A549 (cell line): ENCODE results near the gene SPIRE1. TPM values are rescaled to one million over a fixed set of nuclear protein-coding genes. Genes with fewer than 3 reads are reported as not detected.

Experiments used
- ATAC-seq, 2 experiments: fragments of 200-7000 bp in 1 of 2; fragments of >200 bp in 1 of 2; cut with Nextera tagmentation in 1 of 2; cut with Tn5 transposase in 1 of 2; 3 replicates each; pipeline versions ENCODE4 v1.8.0 to v1.9.1; 2018 to 2020; ENCODE audit warnings: mild to moderate bottlenecking in 1 of 2, moderate library complexity in 1 of 2
- CTCF ChIA-PET: fragments of 300-600 bp; sonication (Branson Sonifier 250); formaldehyde crosslinking; extraction: SDS; loops from one replicate; lab custom pipeline; 2021; ENCODE audit warnings: antibody characterized with exemption, inconsistent platforms; lab: Yijun Ruan, JAX
- POLR2A ChIA-PET: fragments of 350-600 bp; formaldehyde crosslinking; extraction: SDS; loops from one replicate; lab custom pipeline; 2021; ENCODE audit warnings: antibody characterized with exemption, inconsistent platforms; lab: Yijun Ruan, JAX
- DNase-seq, 2 experiments: peaks; one replicate each; pipeline versions ENCODE4 v3.0.0 to v3.0.0-alpha.2; 2011 to 2016; ENCODE audit warnings: low read depth in 1 of 2, low spot score in 1 of 2
- FAIRE-seq: peaks from 2 replicates; lab custom pipeline; 2011; peaks lifted over from hg19 to GRCh38; lab: Jason Lieb, UNC
- H3K27ac ChIP-seq, 2 experiments: fragments of >200 bp; sonication (Bioruptor Twin); formaldehyde crosslinking; 3 replicates each; pipeline ENCODE4 v1.5.1; 2016 to 2017
- H3K4me1 ChIP-seq: fragments of >200 bp; sonication (Bioruptor Twin); formaldehyde crosslinking; 3 replicates; pipeline ENCODE4 v1.6.1; 2016
- H3K4me2 ChIP-seq: fragments of >200 bp; sonication (Bioruptor Twin); formaldehyde crosslinking; 3 replicates; pipeline ENCODE4 v1.6.1; 2016
- H3K4me3 ChIP-seq: fragments of >200 bp; sonication (Bioruptor Twin); formaldehyde crosslinking; 3 replicates; pipeline ENCODE4 v1.5.1; 2016
- H3K9me3 ChIP-seq: fragments of >200 bp; sonication (Bioruptor Twin); formaldehyde crosslinking; 3 replicates; pipeline ENCODE4 v1.6.1; 2016
- CEBPB ChIP-seq, 2 experiments: fragments of >200 bp in 1 of 2; sonication (Bioruptor Twin) in 1 of 2; formaldehyde crosslinking in 1 of 2; IDR thresholded peaks; 2 replicates each; pipeline ENCODE4 v1.6.1; 2012 to 2016
- CHD4 ChIP-seq: fragments of 200-600 bp; sonication (generic); IDR thresholded peaks from 2 replicates; pipeline ENCODE4 v1.6.1; 2016; ENCODE audit warnings: antibody characterized with exemption, mild to moderate bottlenecking, borderline replicate concordance
- CTCF ChIP-seq: fragments of >200 bp; sonication (Bioruptor Twin); formaldehyde crosslinking; IDR thresholded peaks from 3 replicates; pipeline ENCODE4 v1.5.1; 2016
- E2F6 ChIP-seq: IDR thresholded peaks from 2 replicates; pipeline ENCODE4 v1.6.1; 2012; ENCODE audit warnings: low read depth, borderline replicate concordance
- EP300 ChIP-seq, 2 experiments: fragments of >200 bp; sonication (Bioruptor Twin); formaldehyde crosslinking; IDR thresholded peaks; 2 replicates in 1 of 2; 3 replicates in 1 of 2; pipeline ENCODE4 v1.6.1; 2016 to 2017
- GATA3 ChIP-seq: IDR thresholded peaks from 2 replicates; pipeline ENCODE4 v1.6.1; 2012; ENCODE audit warnings: borderline replicate concordance
- HOXA7 ChIP-seq: fragments of 250-450 bp; sonication (Bioruptor Pico); IDR thresholded peaks from 2 replicates; pipeline ENCODE4 v1.5.0; 2020; ENCODE audit warnings: mild to moderate bottlenecking, moderate library complexity
- JUN ChIP-seq, 2 experiments: fragments of >200 bp; sonication (Bioruptor Twin); formaldehyde crosslinking; IDR thresholded peaks; 2 replicates in 1 of 2; 3 replicates in 1 of 2; pipeline ENCODE4 v1.6.1; 2016 to 2017
- KDM1A ChIP-seq: fragments of 200-600 bp; sonication (generic); IDR thresholded peaks from 2 replicates; pipeline ENCODE4 v1.6.1; 2016; ENCODE audit warnings: low read depth, mild to moderate bottlenecking
- KDM5A ChIP-seq: fragments of 200-600 bp; sonication (generic); IDR thresholded peaks from 2 replicates; pipeline ENCODE4 v1.6.1; 2016; ENCODE audit warnings: antibody characterized with exemption, mild to moderate bottlenecking
- MAFK ChIP-seq: fragments of 450-650 bp; IDR thresholded peaks from 2 replicates; pipeline ENCODE4 v1.6.1; 2014; ENCODE audit not compliant: partially characterized antibody
- MAX ChIP-seq: IDR thresholded peaks from 2 replicates; pipeline ENCODE4 v1.6.1; 2012
- PBX3 ChIP-seq: IDR thresholded peaks from 2 replicates; pipeline ENCODE4 v1.6.1; 2012
- POLR2AphosphoS2 ChIP-seq: conservative IDR thresholded peaks from 2 replicates; pipeline ENCODE4 v1.6.1; 2012; ENCODE audit warnings: low read length, improper control_type of control experiment, inconsistent platforms
- RAD21 ChIP-seq, 2 experiments: fragments of >200 bp in 1 of 2; sonication (Bioruptor Twin) in 1 of 2; formaldehyde crosslinking in 1 of 2; IDR thresholded peaks in 1 of 2; conservative IDR thresholded peaks in 1 of 2; 2 replicates in 1 of 2; 3 replicates in 1 of 2; pipeline ENCODE4 v1.6.1; 2012 to 2018; ENCODE audit warnings: inconsistent platforms in 1 of 2
- RARB ChIP-seq: fragments of 250-450 bp; sonication (Bioruptor Pico); IDR thresholded peaks from 2 replicates; pipeline ENCODE4 v1.8.0; 2021; ENCODE audit warnings: mild to moderate bottlenecking, moderate library complexity
- RNF2 ChIP-seq: fragments of 200-600 bp; sonication (generic); IDR thresholded peaks from 2 replicates; pipeline ENCODE4 v1.6.1; 2016; ENCODE audit warnings: low read depth, mild to moderate bottlenecking, antibody characterized with exemption, moderate library complexity, borderline replicate concordance
- SREBF2 ChIP-seq: fragments of 450-650 bp; IDR thresholded peaks from 2 replicates; pipeline ENCODE4 v1.6.1; 2014; ENCODE audit warnings: mild to moderate bottlenecking, moderate library complexity
- ZC3H11A ChIP-seq: fragments of 450-650 bp; IDR thresholded peaks from 2 replicates; pipeline ENCODE4 v1.6.1; 2014; ENCODE audit warnings: antibody characterized with exemption, mild to moderate bottlenecking
- ZFP36 ChIP-seq: fragments of 450-650 bp; IDR thresholded peaks from 2 replicates; pipeline ENCODE4 v1.6.1; 2014; ENCODE audit warnings: borderline replicate concordance; ENCODE audit not compliant: partially characterized antibody
- WGBS: methylation state at CpG from one replicate; pipeline ENCODE4 v1.1.6; 2017; ENCODE audit errors: missing lambda C conversion rate; 5-methylcytosine and 5-hydroxymethylcytosine counted together
- polyA plus RNA-seq, 4 experiments: library from polyadenylated mRNA; depleted of rRNA in 3 of 4; stranded (reverse); fragments of >200 nt; fragmentation: RNase III in 1 of 4; extraction: RNeasy Plus Mini Kit Qiagen cat#74134 plus additional on column Dnase treatment in 1 of 4; gene quantifications; 2 replicates in 3 of 4; 3 replicates in 1 of 4; pipeline ENCODE4 v1.2.3, GENCODE V29; 2011 to 2017
- TF ChIP-seq, protein P1 (sequence below): fragments of 150-350 bp; IDR thresholded peaks from 2 replicates; pipeline ENCODE4 v1.6.1; 2014; ENCODE audit warnings: low read depth, mild to moderate bottlenecking, low read length

Gene SPIRE1
- polyA plus RNA-seq, 2 of the 4 experiments (the other 2 are of a cell fraction) = 8.3 to 29.4 TPM

DNA sequence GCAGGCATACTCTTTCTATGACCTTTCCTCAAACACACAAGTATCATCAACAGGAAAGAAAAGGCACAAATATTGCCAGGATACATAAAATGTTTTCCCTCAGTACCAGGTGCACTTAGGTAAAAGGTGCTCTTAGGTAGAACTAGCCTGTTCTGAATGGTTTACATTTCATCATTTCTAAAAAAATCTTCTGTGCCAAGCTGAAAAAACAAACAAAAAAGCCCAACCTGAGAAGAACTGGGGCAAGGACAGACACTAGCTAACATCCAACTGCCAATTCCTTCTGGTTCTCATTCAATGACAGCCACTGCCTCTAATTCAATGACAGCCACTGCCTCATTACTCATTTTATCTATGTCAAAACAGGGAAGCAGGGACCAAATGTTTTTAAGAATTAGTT is 68.5 kb downstream of the SPIRE1 start (continued):
- TF ChIP-seq POLR2AphosphoS2 (no peak), E2F6 (no peak)

- no peak for ATAC-seq
- Histone ChIP-seq H3K9me3 (no peaks in the 10 kb centered on the region), H3K4me3 (no peak overlapping the region), H3K4me2 (no peak overlapping the region), H3K27ac (no peak overlapping the region), H3K4me1 (no peaks in the 10 kb centered on the region; the same call in 2 of the 3 replicates)
- ChIA-PET CTCF (interaction anchor here (0.6 to 1.4 kb wide), 2 partner anchors 11 to 55 kb away, joined by 3 read pairs; no protein-coding TSS in a partner anchor), POLR2A (no interaction called here)
- DNase-seq = no peak
- WGBS = 82% methylated on average over 1 of the region's 1 CpG
- no peak for FAIRE-seq
- TF ChIP-seq KDM1A (no peak), SREBF2 (no peak), CHD4 (no peak), MAFK (no peak), POLR2AphosphoS2 (no peak), HOXA7 (CRISPR knock-in tag) (no peak), RARB (CRISPR knock-in tag) (no peak), RNF2 (no peak), ZC3H11A (no peak), EP300 (IDR thresholded peaks at IDR 0.05) (no peak), JUN (IDR thresholded peaks at IDR 0.05) (no peak), GATA3 (no peak), CTCF (no peak), ZFP36 (no peak), PBX3 (no peak), RAD21 (conservative IDR thresholded peaks at IDR 0.05 in 1 of 2, IDR thresholded peaks at IDR 0.05 in 1 of 2) (no peak), MAX (no peak)
- TF ChIP-seq, protein P1, sequence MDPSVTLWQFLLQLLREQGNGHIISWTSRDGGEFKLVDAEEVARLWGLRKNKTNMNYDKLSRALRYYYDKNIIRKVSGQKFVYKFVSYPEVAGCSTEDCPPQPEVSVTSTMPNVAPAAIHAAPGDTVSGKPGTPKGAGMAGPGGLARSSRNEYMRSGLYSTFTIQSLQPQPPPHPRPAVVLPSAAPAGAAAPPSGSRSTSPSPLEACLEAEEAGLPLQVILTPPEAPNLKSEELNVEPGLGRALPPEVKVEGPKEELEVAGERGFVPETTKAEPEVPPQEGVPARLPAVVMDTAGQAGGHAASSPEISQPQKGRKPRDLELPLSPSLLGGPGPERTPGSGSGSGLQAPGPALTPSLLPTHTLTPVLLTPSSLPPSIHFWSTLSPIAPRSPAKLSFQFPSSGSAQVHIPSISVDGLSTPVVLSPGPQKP = no peak
- TF ChIP-seq, all 56 proteins: peak for 0
These were observed 71.0 kb downstream of the SPIRE1 start for GRCh38 chr18:12586956-12587355.

- POLR2A ChIA-PET = no interaction called here
- TF ChIP-seq CEBPB (IDR thresholded peaks at IDR 0.05) (peak; percentile 47 to 52; a peak in 3 of 4 replicates), KDM5A (no peak)
- WGBS = 85% methylated on average over 1 of the region's 1 CpG
- no peak for FAIRE-seq
- H3K9me3 ChIP-seq = no peaks in the 10 kb centered on the region
- CTCF ChIA-PET = interaction anchor here (1.4 kb wide), 1 partner anchor 13 kb away, joined by 3 read pairs; no protein-coding TSS in a partner anchor
- H3K4me3 ChIP-seq = no peak overlapping the region
- peaks cover 6% of the 10 kb centered on the region; the same call in 2 of the 3 replicates for H3K4me1 ChIP-seq
- no peak overlapping the region for H3K4me2 ChIP-seq
- ATAC-seq = no peak
- no peak overlapping the region for H3K27ac ChIP-seq
- no peak for DNase-seq
These were observed 72.7 kb downstream of the SPIRE1 start for GRCh38 chr18:12585218-12585617.
